Measurements from ENCODE around the gene ARHGEF4. TPM values are rescaled to one million over a fixed set of nuclear protein-coding genes. Genes with fewer than 3 reads are reported as not detected.

ARHGEF4 gene
- total and polyA plus RNA-seq, 10 of the 15 experiments (the other 5 are each of a cell fraction or from before 2014, with no cell fraction given): 0.02 to 0.24 (median 0.16) TPM; not detected in 6

- no peak for DNase-seq (ENCODE audit: low read depth, low spot score)
- intact Hi-C loops (cut with micrococcal nuclease; ENCODE audit: unreplicated experiment) (no loop called here), in situ Hi-C loops (cut with MboI) (no loop called here)
- no peak for ATAC-seq
- no peak for FAIRE-seq
- no peaks in the 10 kb centered on the region for H3K4me1 ChIP-seq (ENCODE audit: control insufficient read depth, insufficient read depth, low read length)
- no peak overlapping the region for H3K9ac ChIP-seq (ENCODE audit: control insufficient read depth, insufficient read depth, low read length)
- RAD21 ChIA-PET (ENCODE audit: unreplicated experiment): no interaction called here
- no peak overlapping the region for H3K4me2 ChIP-seq (ENCODE audit: control insufficient read depth, insufficient read depth)
- no TSS peak for BruUV-seq (replicated peaks)
- H3K27ac ChIP-seq (ENCODE audit: control insufficient read depth, insufficient read depth): no peak overlapping the region
- WGBS (ENCODE audit: insufficient coverage, insufficient replicate concordance, low lambda C conversion rate, missing lambda C conversion rate): 29% methylated on average over 10 of the region's 10 CpGs
- peaks cover 3% of the 10 kb centered on the region; the same call in 1 of the 2 replicates for H4K20me1 ChIP-seq (ENCODE audit: control insufficient read depth, insufficient read depth)
- SMC1A ChIA-PET (ENCODE audit: uncharacterized antibody, unreplicated experiment): no interaction called here
- H3K4me3 ChIP-seq: no peak overlapping the region
- H3K27me3 ChIP-seq (replicated peaks in 1 of 2; ENCODE audit: control insufficient read depth in 2 of 2, insufficient read depth in 2 of 2, low read length in 1 of 2): peaks cover 2% of the 10 kb centered on the region in 2 experiments; a peak in 1 of 4 replicates
- no peaks in the 10 kb centered on the region for H3K9me3 ChIP-seq (replicated peaks; ENCODE audit: control insufficient read depth, insufficient read depth, low read length)
- CTCF ChIA-PET: no interaction called here
- H2AFZ ChIP-seq (ENCODE audit: control insufficient read depth, low read depth, low read length): no peak overlapping the region
- POLR2A ChIA-PET: no interaction called here
- no peaks in the 10 kb centered on the region for H3K36me3 ChIP-seq (ENCODE audit: control insufficient read depth in 2 of 2, insufficient read depth in 2 of 2, low read length in 1 of 2)
- no peaks in the 10 kb centered on the region for H3K79me2 ChIP-seq (ENCODE audit: control insufficient read depth, insufficient read depth, low read length)
- TF ChIP-seq NFIC (IDR thresholded peaks at IDR 0.05; ENCODE audit: low read depth, low read length) (no peak), RCOR1 (conservative IDR thresholded peaks at IDR 0.05; ENCODE audit: low read depth, low read length) (no peak), SUPT20H (IDR thresholded peaks at IDR 0.05; ENCODE audit: borderline replicate concordance, control insufficient read depth, low read depth, low read length) (no peak), SREBF2 (IDR thresholded peaks at IDR 0.05; ENCODE audit: low read length) (no peak), NR2F1 (conservative IDR thresholded peaks at IDR 0.05) (no peak), IRF5 (IDR thresholded peaks at IDR 0.05; ENCODE audit: borderline replicate concordance) (no peak), EP300 (IDR thresholded peaks at IDR 0.05; ENCODE audit: borderline replicate concordance in 1 of 2, control insufficient read depth in 1 of 2, low read depth in 2 of 2, low read length in 2 of 2) (no peak), USF2 (IDR thresholded peaks at IDR 0.05; ENCODE audit: borderline replicate concordance, low read depth, low read length) (no peak), ZNF217 (IDR thresholded peaks at IDR 0.05) (no peak), EZH2 (IDR thresholded peaks at IDR 0.05; ENCODE audit: borderline replicate concordance, control insufficient read depth, low read depth, low read length) (no peak), USF1 (IDR thresholded peaks at IDR 0.05; ENCODE audit: borderline replicate concordance, extremely low read length, insufficient read depth, low read depth, low read length) (no peak), CREM (IDR thresholded peaks at IDR 0.05; ENCODE audit: low read depth) (no peak), RBBP5 (conservative IDR thresholded peaks at IDR 0.05) (no peak), STAT1 (conservative IDR thresholded peaks at IDR 0.05) (no peak)
- TF ChIP-seq, protein P1, sequence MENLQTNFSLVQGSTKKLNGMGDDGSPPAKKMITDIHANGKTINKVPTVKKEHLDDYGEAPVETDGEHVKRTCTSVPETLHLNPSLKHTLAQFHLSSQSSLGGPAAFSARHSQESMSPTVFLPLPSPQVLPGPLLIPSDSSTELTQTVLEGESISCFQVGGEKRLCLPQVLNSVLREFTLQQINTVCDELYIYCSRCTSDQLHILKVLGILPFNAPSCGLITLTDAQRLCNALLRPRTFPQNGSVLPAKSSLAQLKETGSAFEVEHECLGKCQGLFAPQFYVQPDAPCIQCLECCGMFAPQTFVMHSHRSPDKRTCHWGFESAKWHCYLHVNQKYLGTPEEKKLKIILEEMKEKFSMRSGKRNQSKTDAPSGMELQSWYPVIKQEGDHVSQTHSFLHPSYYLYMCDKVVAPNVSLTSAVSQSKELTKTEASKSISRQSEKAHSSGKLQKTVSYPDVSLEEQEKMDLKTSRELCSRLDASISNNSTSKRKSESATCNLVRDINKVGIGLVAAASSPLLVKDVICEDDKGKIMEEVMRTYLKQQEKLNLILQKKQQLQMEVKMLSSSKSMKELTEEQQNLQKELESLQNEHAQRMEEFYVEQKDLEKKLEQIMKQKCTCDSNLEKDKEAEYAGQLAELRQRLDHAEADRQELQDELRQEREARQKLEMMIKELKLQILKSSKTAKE (IDR thresholded peaks at IDR 0.05; ENCODE audit: low read depth, poor library complexity, severe bottlenecking): no peak
- TF ChIP-seq, protein P2, sequence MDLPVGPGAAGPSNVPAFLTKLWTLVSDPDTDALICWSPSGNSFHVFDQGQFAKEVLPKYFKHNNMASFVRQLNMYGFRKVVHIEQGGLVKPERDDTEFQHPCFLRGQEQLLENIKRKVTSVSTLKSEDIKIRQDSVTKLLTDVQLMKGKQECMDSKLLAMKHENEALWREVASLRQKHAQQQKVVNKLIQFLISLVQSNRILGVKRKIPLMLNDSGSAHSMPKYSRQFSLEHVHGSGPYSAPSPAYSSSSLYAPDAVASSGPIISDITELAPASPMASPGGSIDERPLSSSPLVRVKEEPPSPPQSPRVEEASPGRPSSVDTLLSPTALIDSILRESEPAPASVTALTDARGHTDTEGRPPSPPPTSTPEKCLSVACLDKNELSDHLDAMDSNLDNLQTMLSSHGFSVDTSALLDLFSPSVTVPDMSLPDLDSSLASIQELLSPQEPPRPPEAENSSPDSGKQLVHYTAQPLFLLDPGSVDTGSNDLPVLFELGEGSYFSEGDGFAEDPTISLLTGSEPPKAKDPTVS (IDR thresholded peaks at IDR 0.05; ENCODE audit: low read depth, low read length): no peak
- TF ChIP-seq, protein P3, sequence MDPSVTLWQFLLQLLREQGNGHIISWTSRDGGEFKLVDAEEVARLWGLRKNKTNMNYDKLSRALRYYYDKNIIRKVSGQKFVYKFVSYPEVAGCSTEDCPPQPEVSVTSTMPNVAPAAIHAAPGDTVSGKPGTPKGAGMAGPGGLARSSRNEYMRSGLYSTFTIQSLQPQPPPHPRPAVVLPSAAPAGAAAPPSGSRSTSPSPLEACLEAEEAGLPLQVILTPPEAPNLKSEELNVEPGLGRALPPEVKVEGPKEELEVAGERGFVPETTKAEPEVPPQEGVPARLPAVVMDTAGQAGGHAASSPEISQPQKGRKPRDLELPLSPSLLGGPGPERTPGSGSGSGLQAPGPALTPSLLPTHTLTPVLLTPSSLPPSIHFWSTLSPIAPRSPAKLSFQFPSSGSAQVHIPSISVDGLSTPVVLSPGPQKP (IDR thresholded peaks at IDR 0.05; ENCODE audit: low read depth, low read length): no peak
Observed at GRCh38 chr2:131035826-131036231, 199.1 kb downstream of the ARHGEF4 start.
